ENCODE results near the gene DDB1.
A peak's percentile ranks its signal among the peaks of the same experiment; 100 is the strongest.

The DDB1 gene

GRCh38 chr11:61305417-61305816 lies 27.5 kb downstream of the DDB1 start:
- no peak for DNase-seq (ENCODE audit: insufficient read length, low spot score)
- TF ChIP-seq POU2F2 (IDR thresholded peaks at IDR 0.05; ENCODE audit: low read depth, low read length) (no peak), PAX5 (IDR thresholded peaks at IDR 0.05; ENCODE audit: insufficient read depth, low read length, severe bottlenecking) (no peak), POLR2A (IDR thresholded peaks at IDR 0.05; ENCODE audit: low read depth, low read length) (no peak), POLR2AphosphoS5 (IDR thresholded peaks at IDR 0.05; ENCODE audit: low read depth, low read length) (no peak), TAF1 (IDR thresholded peaks at IDR 0.05; ENCODE audit: low read depth, low read length) (no peak), SPI1 (IDR thresholded peaks at IDR 0.05; ENCODE audit: low read depth, low read length) (no peak)
- no peak for FAIRE-seq

- DNase-seq (ENCODE audit: insufficient read length, low spot score) (no peak), FAIRE-seq (no peak)
- TF ChIP-seq TAF1 (IDR thresholded peaks at IDR 0.05; ENCODE audit: low read depth, low read length) (no peak), PAX5 (IDR thresholded peaks at IDR 0.05; ENCODE audit: insufficient read depth, low read length, severe bottlenecking) (no peak), POLR2A (IDR thresholded peaks at IDR 0.05; ENCODE audit: low read depth, low read length) (no peak), POLR2AphosphoS5 (IDR thresholded peaks at IDR 0.05; ENCODE audit: low read depth, low read length) (no peak), SPI1 (IDR thresholded peaks at IDR 0.05; ENCODE audit: low read depth, low read length) (no peak), POU2F2 (IDR thresholded peaks at IDR 0.05; ENCODE audit: low read depth, low read length) (no peak)
These were observed 29.2 kb downstream of the DDB1 start for GRCh38 chr11:61303725-61304124.

DNA sequence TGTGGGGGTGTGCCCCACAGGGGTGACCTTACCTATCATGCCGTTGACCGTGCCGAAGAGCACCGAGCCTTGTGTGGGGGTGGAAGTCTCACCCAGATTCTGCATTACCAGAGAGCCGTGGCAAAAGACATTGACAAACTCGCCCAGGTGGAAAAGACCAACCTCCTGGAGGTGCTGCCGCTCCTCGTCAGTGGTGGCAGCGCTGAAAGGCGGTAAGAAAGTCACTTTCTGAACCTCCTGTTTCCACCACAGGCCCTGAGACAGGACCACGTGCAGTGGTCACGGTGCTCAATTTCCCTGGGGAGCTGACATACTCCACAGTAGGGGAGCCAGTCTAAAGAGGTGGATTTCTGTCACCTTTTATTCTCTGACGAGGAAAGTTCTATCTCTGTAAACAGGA lies 30.4 kb downstream of the DDB1 start:
- no peak for TF ChIP-seq POU2F2 (IDR thresholded peaks at IDR 0.05; ENCODE audit: low read depth, low read length)
- no peak for TF ChIP-seq POLR2AphosphoS5 (IDR thresholded peaks at IDR 0.05; ENCODE audit: low read depth, low read length)
- FAIRE-seq (no peak), DNase-seq (ENCODE audit: insufficient read length, low spot score) (no peak)

DNA sequence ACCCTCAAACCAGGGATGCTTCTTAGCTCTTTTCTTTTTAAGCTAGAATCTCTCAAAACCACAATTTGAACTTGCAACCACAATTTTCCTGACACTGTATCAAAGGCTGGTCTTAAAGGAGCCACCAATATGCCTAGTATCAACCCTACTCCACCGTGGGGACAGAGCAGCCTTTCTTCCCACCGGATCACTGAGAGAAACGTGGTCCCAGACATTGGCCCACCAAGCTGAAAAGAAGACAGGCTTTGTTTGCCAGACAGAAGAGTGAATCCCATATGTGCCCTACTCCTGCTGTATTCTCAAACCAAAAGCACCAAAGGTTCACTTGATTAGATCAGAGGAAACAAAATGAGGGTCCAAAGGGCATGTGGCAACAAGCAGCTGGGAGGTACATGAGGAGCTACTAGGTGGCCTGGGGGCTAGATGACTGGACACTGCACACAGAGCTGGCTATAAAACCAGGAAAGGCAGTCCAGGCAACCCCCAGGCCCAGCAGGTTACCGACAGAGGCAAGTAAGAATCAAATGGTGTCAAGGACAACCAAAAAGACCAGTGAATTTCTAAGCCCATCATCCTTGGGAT lies 34.2 kb downstream of the DDB1 start:
- TF ChIP-seq POLR2A (IDR thresholded peaks at IDR 0.05; ENCODE audit: low read depth, low read length) (no peak), POLR2AphosphoS5 (IDR thresholded peaks at IDR 0.05; ENCODE audit: low read depth, low read length) (peak; percentile 30; the same call in 1 of the 2 replicates)
- DNase-seq (ENCODE audit: insufficient read length, low spot score) (no peak), FAIRE-seq (no peak)

DNA sequence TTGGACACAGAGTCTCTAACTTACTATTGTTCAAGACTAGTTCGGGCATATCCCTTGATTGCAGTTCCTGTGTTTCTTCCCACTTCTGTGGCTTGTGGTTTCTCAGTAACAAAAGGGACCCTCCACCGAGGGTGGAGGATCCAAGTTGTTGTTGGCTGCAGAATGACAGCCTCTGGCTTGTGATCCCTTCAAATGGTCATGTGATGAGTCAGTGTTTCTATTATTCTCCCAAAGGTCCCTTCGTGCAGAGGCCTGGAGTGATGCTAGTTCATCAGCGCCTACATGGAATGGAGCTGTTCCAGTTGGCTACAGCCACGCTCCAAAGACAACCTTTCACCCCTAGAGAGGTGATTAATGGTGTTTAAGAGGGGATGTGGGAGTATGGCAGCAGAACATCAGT lies 35.2 kb downstream of the DDB1 start:
- TF ChIP-seq SPI1 (IDR thresholded peaks at IDR 0.05; ENCODE audit: low read depth, low read length) (0 out of 2 replicates have a peak, but pooled peaks have one; percentile 33), POLR2AphosphoS5 (IDR thresholded peaks at IDR 0.05; ENCODE audit: low read depth, low read length) (no peak)
- FAIRE-seq (no peak), DNase-seq (ENCODE audit: insufficient read length, low spot score) (no peak)

DNA sequence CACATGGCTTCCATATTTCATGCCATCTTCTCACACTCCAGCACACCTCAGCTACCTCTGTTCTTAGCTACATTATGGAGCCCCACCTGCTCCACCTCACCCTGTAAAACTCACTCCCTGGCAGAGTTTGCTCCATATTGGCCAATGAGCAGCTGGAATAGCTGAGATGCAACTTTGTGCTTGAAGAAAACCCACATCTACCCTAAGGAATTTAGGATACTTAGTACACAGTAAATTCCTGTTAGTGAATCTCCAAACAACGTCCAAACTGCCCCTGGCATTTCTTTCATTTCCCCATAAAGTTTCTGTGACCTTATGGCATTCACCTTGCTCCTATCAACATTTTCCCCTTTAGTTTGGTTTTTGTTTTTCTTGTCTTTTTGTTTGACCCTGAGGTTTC lies 35.6 kb downstream of the DDB1 start:
- FAIRE-seq: peak; percentile 26

DNA sequence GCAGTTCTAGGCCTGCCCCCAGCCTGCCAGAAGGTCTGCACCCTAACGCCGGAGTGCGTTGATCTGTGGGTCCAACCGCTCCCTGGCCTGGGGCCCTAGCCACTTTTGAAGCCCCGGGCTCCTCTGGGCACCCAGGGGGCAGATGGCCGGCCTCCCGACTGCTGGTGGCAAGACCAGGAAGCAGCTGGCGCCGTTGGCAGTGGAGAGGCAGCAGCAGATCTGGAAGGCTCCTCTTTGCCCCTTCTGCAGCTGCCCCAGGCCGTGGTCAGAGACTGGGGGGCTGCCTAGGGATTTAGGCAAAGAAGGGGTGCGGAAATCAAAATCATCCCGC lies 37.3 kb downstream of the DDB1 start:
- FAIRE-seq: no peak

More for the DNA sequence above, 35.6 kb downstream of the DDB1 start:
- no peak for DNase-seq (ENCODE audit: insufficient read length, low spot score)
- TF ChIP-seq TAF1 (IDR thresholded peaks at IDR 0.05; ENCODE audit: low read depth, low read length): no peak
- no peak for TF ChIP-seq POLR2A (IDR thresholded peaks at IDR 0.05; ENCODE audit: low read depth, low read length)
- TF ChIP-seq PAX5 (IDR thresholded peaks at IDR 0.05; ENCODE audit: insufficient read depth, low read length, severe bottlenecking): no peak
- TF ChIP-seq POU2F2 (IDR thresholded peaks at IDR 0.05; ENCODE audit: low read depth, low read length): no peak
- no peak; the same call in 1 of the 2 replicates for TF ChIP-seq POLR2AphosphoS5 (IDR thresholded peaks at IDR 0.05; ENCODE audit: low read depth, low read length)
- no peak for TF ChIP-seq SPI1 (IDR thresholded peaks at IDR 0.05; ENCODE audit: low read depth, low read length)

DNA sequence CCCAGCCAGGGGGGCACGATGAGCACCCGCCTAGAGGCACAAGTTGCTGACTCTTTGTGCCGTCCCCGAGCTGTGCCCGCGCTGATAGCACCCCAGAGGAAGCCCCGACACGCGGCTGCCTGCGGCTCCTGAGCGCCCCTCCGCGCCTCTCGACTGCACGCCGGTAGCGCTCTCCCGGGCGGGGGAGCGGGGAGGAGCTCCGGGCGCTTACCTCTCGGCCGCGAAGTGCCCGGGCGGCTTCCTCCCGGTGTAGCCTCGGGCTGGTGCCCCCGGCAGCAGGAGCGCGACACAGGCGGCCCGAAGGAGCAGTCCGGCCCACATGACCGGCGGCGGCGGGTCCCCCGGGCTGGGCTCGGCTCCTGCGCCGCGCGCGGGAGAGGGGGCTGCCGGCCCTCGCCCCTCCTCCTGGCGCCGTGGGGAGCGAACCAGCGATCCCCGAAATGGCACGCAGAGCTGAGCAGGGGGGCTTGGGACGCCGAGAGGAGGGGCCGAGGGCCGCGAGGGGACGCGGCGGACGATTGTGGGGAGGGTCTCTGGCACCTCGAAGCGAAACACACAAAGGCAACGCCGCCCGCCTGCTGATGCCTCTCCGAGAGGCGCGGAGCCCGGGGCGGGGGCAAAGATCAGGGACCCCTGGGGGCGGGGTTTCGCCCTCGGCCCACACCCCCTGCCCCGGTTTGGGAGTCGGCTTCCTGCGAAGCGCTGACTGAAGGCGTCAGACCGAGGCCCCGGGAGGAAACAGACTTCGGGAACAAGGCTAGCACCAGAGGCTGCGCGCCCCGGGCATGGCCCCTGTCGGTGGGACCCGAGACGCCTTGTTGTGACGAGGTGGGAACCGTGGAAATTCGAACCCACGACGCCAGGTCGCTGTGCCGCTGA lies 37.9 kb downstream of the DDB1 start, which contains the start of gene VWCE:
Gene VWCE, minus strand, starts transcription at position 600 of the 879 bp plus-strand sequence. Its CDS starts 279 bp downstream, at position 321.
- peak; percentile 96 for DNase-seq (ENCODE audit: insufficient read length, low spot score)
- peak; percentile 77 for FAIRE-seq
- no peak for TF ChIP-seq SPI1 (IDR thresholded peaks at IDR 0.05; ENCODE audit: low read depth, low read length)
- TF ChIP-seq TAF1 (IDR thresholded peaks at IDR 0.05; ENCODE audit: low read depth, low read length): peak; percentile 46; the same call in 1 of the 2 replicates
- 0 out of 2 replicates have a peak, but pooled peaks have one; percentile 44 for TF ChIP-seq POU2F2 (IDR thresholded peaks at IDR 0.05; ENCODE audit: low read depth, low read length)
- TF ChIP-seq PAX5 (IDR thresholded peaks at IDR 0.05; ENCODE audit: insufficient read depth, low read length, severe bottlenecking): no peak
- peak; percentile 66; the same call in 1 of the 2 replicates for TF ChIP-seq POLR2AphosphoS5 (IDR thresholded peaks at IDR 0.05; ENCODE audit: low read depth, low read length)
- TF ChIP-seq POLR2A (IDR thresholded peaks at IDR 0.05; ENCODE audit: low read depth, low read length): peak; percentile 71

More for the DNA sequence above, 37.3 kb downstream of the DDB1 start:
- no peak for DNase-seq (ENCODE audit: insufficient read length, low spot score)
- TF ChIP-seq PAX5 (IDR thresholded peaks at IDR 0.05; ENCODE audit: insufficient read depth, low read length, severe bottlenecking) (no peak), POLR2A (IDR thresholded peaks at IDR 0.05; ENCODE audit: low read depth, low read length) (no peak), POU2F2 (IDR thresholded peaks at IDR 0.05; ENCODE audit: low read depth, low read length) (no peak), TAF1 (IDR thresholded peaks at IDR 0.05; ENCODE audit: low read depth, low read length) (no peak), SPI1 (IDR thresholded peaks at IDR 0.05; ENCODE audit: low read depth, low read length) (no peak), POLR2AphosphoS5 (IDR thresholded peaks at IDR 0.05; ENCODE audit: low read depth, low read length) (no peak)

DNA sequence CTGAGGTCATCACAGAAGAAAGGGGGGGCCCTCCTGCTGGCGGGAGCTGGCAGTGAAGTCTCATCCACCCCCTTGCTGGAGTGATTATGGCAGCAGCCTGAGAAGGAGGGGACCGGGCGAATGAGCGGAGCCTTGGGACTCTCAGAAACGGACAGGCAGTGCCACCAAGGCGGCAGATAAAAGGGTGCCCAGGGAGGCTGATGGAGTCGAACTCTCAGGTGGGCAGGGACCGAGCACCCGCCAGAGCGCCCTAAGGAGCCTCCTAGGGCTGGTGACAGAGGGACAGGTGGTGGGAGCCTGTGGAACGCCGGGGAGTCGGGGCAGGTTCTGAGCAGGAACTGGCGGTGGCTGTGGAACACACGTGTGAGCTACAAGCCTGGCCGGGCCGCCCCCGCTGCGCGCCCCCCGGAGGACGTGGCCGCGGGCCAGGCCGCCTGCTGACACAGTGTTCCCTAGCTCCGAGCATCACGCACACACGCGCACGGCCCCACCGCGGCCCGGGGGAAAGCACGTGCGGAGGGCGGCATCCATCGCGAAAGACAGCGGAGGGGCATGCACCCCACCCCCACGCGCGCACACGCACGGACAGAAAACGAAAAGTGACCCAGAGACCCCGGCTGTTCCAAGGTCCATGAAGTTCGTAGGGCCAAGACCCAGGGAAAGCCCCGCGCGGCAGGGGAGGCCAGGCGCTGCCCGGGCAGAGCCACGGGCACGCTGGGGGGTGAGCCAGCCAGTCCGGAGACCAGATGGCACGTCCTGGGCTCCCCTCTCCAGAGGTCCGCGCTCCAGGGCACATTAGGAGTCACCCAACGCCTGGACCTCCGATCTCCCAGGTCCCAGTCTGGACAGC lies 38.8 kb downstream of the DDB1 start:
- DNase-seq (ENCODE audit: insufficient read length, low spot score): peak; percentile 67
- FAIRE-seq: peak; percentile 88
- TF ChIP-seq TAF1 (IDR thresholded peaks at IDR 0.05; ENCODE audit: low read depth, low read length) (no peak), POLR2AphosphoS5 (IDR thresholded peaks at IDR 0.05; ENCODE audit: low read depth, low read length) (no peak), PAX5 (IDR thresholded peaks at IDR 0.05; ENCODE audit: insufficient read depth, low read length, severe bottlenecking) (no peak), POLR2A (IDR thresholded peaks at IDR 0.05; ENCODE audit: low read depth, low read length) (no peak), POU2F2 (IDR thresholded peaks at IDR 0.05; ENCODE audit: low read depth, low read length) (no peak), SPI1 (IDR thresholded peaks at IDR 0.05; ENCODE audit: low read depth, low read length) (no peak)
